ENCODE data around the gene PRR22. TPM values are rescaled to one million over a fixed set of nuclear protein-coding genes. Genes with fewer than 3 reads are reported as not detected.
A peak's percentile ranks its signal among the peaks of the same experiment; 100 is the strongest.

The PRR22 gene
- total and polyA plus RNA-seq, 12 donors: 0.28 to 16.7 (median 1.3) TPM; not detected in 1

DNA sequence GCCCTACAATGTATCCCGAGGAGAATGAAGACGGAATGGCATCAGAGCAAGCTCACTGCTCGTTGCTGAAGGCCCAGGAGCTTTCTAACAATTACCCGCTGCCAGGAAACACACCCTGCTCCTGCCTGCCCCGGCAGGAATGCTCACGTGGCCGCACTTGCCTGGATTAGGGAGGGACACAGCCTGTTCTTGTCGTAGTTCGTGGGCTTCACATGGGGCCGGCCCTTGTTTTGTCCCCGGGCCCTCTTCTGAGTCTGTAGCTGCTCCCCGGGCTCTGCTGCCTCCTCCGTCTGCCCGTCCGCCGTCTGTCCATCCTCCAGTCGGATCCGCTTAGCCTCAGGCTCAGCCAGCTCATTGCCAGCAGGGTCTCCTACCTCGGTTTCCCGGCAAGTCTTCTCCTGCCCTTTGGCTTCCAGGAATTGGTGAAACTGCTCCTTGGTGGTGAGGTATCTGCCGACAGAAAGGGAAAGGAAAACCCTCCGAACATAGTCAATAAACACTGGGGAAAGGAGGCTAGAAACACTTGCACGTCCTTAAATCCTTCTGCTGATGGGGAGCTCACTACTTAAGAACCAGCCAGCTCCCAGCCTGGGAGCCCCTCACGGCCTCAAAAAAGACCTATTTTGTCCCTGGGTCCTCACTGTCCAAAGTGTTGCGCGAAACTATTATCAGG lies 5.5 kb upstream of the PRR22 start:
- Histone ChIP-seq H3K9me3 (replicated peaks in 1 of 3) (no peaks in the 10 kb centered on the region), H3K4me3 (peak overlapping the region in 1 of 4 donors; percentile 71), H3K36me3 (replicated peaks in 1 of 2) (peaks cover 0 to 50% of the 10 kb centered on the region in 2 donors), H3K4me1 (replicated peaks in 1 of 2) (peaks cover 6 to 8% of the 10 kb centered on the region in 2 donors), H3K27ac (peak overlapping the region in 2 of 5 donors; percentile 98 to 99), H3K27me3 (no peaks in the 10 kb centered on the region)
- intact Hi-C loops (cut with DNase I): no loop called here
- TF ChIP-seq POLR2A (IDR thresholded peaks at IDR 0.05): no peak
- TF ChIP-seq, protein P1, sequence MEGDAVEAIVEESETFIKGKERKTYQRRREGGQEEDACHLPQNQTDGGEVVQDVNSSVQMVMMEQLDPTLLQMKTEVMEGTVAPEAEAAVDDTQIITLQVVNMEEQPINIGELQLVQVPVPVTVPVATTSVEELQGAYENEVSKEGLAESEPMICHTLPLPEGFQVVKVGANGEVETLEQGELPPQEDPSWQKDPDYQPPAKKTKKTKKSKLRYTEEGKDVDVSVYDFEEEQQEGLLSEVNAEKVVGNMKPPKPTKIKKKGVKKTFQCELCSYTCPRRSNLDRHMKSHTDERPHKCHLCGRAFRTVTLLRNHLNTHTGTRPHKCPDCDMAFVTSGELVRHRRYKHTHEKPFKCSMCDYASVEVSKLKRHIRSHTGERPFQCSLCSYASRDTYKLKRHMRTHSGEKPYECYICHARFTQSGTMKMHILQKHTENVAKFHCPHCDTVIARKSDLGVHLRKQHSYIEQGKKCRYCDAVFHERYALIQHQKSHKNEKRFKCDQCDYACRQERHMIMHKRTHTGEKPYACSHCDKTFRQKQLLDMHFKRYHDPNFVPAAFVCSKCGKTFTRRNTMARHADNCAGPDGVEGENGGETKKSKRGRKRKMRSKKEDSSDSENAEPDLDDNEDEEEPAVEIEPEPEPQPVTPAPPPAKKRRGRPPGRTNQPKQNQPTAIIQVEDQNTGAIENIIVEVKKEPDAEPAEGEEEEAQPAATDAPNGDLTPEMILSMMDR (IDR thresholded peaks at IDR 0.05): no peak
- WGBS, 4 donors: 74 to 82% (median 77%) methylated on average over 19 to 26 of the region's 26 CpGs
- DNase-seq: no peak

DNA sequence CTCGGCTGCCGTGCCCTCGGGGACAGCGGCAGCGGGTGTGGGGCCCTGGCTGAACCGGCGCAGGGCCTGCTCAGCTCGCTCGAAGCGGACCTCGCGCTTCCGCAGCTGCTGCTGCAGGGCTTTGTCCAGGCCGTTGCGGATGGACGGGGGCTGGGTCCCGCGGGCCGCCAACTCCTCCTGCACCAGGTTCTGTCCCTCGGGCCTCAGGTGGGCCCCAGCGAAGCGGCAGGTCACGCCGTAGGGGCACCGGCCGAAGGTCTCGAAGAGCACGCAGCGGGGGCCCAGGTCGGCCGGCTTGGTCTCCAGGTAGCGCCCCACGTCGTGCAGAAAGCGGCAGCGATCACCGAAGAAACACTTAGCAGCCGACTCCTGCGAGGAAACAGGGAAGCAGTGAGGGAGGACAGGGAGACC lies 4.8 kb upstream of the PRR22 start:
- Histone ChIP-seq H3K4me1 (replicated peaks in 1 of 2) (peaks cover 6 to 8% of the 10 kb centered on the region in 2 donors), H3K27ac (no peak overlapping the region), H3K9me3 (replicated peaks in 1 of 3) (no peaks in the 10 kb centered on the region), H3K4me3 (no peak overlapping the region), H3K36me3 (replicated peaks in 1 of 2) (peaks cover 0 to 56% of the 10 kb centered on the region in 2 donors), H3K27me3 (no peaks in the 10 kb centered on the region)
- no peak for DNase-seq
- intact Hi-C loops (cut with DNase I): no loop called here
- WGBS, 4 donors: 93 to 95% (median 95%) methylated on average over 21 to 39 of the region's 39 CpGs
- no peak for TF ChIP-seq POLR2A (IDR thresholded peaks at IDR 0.05)
- TF ChIP-seq, protein P1 (IDR thresholded peaks at IDR 0.05): no peak

DNA sequence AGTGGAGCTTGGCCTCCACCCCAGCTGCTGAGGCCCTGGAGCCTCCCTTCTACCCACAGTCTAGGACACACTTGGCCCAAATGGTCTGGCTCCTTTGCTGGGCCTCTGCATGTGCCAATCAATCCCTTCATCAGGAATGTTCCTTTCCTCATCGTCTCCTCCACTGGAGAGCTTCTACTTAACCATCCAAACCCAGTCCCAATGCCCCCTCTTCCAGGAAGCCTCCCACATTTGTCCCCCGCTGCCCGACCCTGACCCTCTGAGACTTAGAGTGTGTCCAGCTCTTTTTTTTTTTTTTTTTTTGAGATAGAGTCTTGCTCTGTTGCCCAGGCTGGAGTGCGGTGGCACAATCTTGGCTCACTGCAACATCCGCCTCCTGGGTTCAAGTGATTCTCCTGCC lies 3.9 kb upstream of the PRR22 start:
- intact Hi-C loops (cut with DNase I): no loop called here
- H3K36me3 ChIP-seq (replicated peaks in 1 of 2): peaks cover 0 to 56% of the 10 kb centered on the region in 2 donors

DNA sequence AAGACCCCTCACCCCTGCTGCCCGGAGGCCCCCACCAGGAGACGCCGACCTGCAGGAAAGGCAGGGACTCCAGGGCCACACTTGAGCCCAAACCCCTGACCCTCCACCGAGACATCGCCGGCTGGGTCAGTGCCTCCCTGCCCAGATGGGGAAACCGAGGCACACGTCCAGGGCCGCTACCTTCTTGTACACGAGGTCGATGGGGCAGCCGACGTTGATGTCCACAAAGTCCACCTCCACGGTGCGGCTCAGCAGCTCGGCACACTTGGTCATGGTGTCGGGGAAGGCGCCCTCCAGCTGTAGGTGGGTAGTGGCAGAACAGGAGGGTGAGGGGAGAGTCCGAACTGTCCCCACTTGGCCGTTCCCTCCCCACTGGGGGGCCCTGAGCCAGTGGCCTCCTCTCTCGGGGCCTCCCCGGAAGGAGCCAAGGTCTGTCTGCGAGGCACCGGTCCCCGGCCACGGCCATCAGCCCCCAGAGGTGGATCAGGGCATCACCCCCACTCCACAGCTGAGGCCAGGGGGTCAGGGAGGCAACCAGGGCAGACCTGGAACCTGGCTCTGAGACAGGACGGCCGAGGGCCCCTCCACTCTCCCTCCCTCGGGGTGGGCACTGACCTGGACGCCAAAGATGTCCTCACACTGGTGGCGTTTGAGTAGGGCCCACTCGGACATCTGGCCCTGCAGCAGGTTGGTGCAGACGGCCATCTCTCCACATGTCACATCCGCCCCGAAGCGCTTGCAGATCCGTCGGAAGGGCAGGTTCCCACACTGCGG lies 3.0 kb upstream of the PRR22 start:
- no peak for DNase-seq
- H3K9me3 ChIP-seq (replicated peaks in 1 of 3): no peaks in the 10 kb centered on the region
- no peaks in the 10 kb centered on the region for H3K27me3 ChIP-seq
- peaks cover 0 to 56% of the 10 kb centered on the region in 2 donors for H3K36me3 ChIP-seq (replicated peaks in 1 of 2)
- H3K4me1 ChIP-seq (replicated peaks in 1 of 2): peaks cover 6 to 8% of the 10 kb centered on the region in 2 donors
- intact Hi-C loops (cut with DNase I): no loop called here
- no peak overlapping the region for H3K4me3 ChIP-seq
- H3K27ac ChIP-seq: no peak overlapping the region
- TF ChIP-seq POLR2A (IDR thresholded peaks at IDR 0.05): no peak
- TF ChIP-seq, protein P1 (IDR thresholded peaks at IDR 0.05): no peak
- 84 to 96% (median 86%) methylated on average over 11 to 39 of the region's 39 CpGs for WGBS, 4 donors

More for the DNA sequence above, 3.9 kb upstream of the PRR22 start:
- DNase-seq: no peak
- Histone ChIP-seq H3K27me3 (no peaks in the 10 kb centered on the region), H3K9me3 (replicated peaks in 1 of 3) (no peaks in the 10 kb centered on the region), H3K4me1 (replicated peaks in 1 of 2) (peaks cover 6 to 8% of the 10 kb centered on the region in 2 donors), H3K4me3 (no peak overlapping the region), H3K27ac (no peak overlapping the region)
- 87 to 96% (median 93%) methylated on average over 5 of the region's 5 CpGs for WGBS, 4 donors
- TF ChIP-seq, protein P1 (IDR thresholded peaks at IDR 0.05): no peak
- TF ChIP-seq POLR2A (IDR thresholded peaks at IDR 0.05): no peak
